A204.1 (cell line): ENCODE measurements around the gene SDK1.

ENCODE experiments used
- FAIRE-seq: peaks from 2 replicates; lab custom pipeline; 2012; peaks lifted over from hg19 to GRCh38; lab: Jason Lieb, UNC

Gene SDK1

GRCh38 chr7:3987426-3987927 is 686.4 kb downstream of the SDK1 start:
- no peak for FAIRE-seq

GRCh38 chr7:3989723-3990122 is 688.7 kb downstream of the SDK1 start:
- no peak for FAIRE-seq

GRCh38 chr7:3991731-3992231 is 690.7 kb downstream of the SDK1 start:
- no peak for FAIRE-seq

- no peak for FAIRE-seq
Observed at GRCh38 chr7:3992841-3993240, 691.8 kb downstream of the SDK1 start.

- no peak for FAIRE-seq
Observed at GRCh38 chr7:3994764-3995163, 693.7 kb downstream of the SDK1 start.

- no peak for FAIRE-seq
Observed at GRCh38 chr7:3995187-3995586, 694.1 kb downstream of the SDK1 start.

- FAIRE-seq = no peak
Observed at GRCh38 chr7:3998060-3998459, 697.0 kb downstream of the SDK1 start.

- FAIRE-seq = no peak
Observed at GRCh38 chr7:4000139-4000538, 699.1 kb downstream of the SDK1 start.

- FAIRE-seq = no peak
Observed at GRCh38 chr7:4000934-4001333, 699.9 kb downstream of the SDK1 start.

- no peak for FAIRE-seq
Observed at GRCh38 chr7:4001742-4002141, 700.7 kb downstream of the SDK1 start.

GRCh38 chr7:4003503-4003902 is 702.5 kb downstream of the SDK1 start:
- FAIRE-seq = no peak

GRCh38 chr7:4006687-4007086 is 705.6 kb downstream of the SDK1 start:
- no peak for FAIRE-seq

GRCh38 chr7:4009211-4010060 is 708.4 kb downstream of the SDK1 start:
- no peak for FAIRE-seq

- FAIRE-seq = no peak
Observed at GRCh38 chr7:4010061-4010605, 709.1 kb downstream of the SDK1 start.

- FAIRE-seq = no peak
Observed at GRCh38 chr7:4010923-4011656, 710.0 kb downstream of the SDK1 start.

- no peak for FAIRE-seq
Observed at GRCh38 chr7:4013793-4014192, 712.7 kb downstream of the SDK1 start.

GRCh38 chr7:4014346-4015050 is 713.4 kb downstream of the SDK1 start:
- no peak for FAIRE-seq

GRCh38 chr7:4015371-4015770 is 714.3 kb downstream of the SDK1 start:
- FAIRE-seq = no peak

GRCh38 chr7:4015996-4016395 is 714.9 kb downstream of the SDK1 start:
- FAIRE-seq = no peak

- FAIRE-seq = no peak
Observed at GRCh38 chr7:4017081-4017480, 716.0 kb downstream of the SDK1 start.

- no peak for FAIRE-seq
Observed at GRCh38 chr7:4017785-4018184, 716.7 kb downstream of the SDK1 start.

- FAIRE-seq = no peak
Observed at GRCh38 chr7:4018601-4019316, 717.7 kb downstream of the SDK1 start.
